Superior temporal gyrus (tissue), 1 donor: ENCODE results near the gene TRIM2.
"Not testable (repeated sequence)": the region's sequence is repeated elsewhere in the genome, so short reads cannot be mapped to it uniquely, and the experiment has no call there.

Experiments used
- DNase-seq: peaks from one replicate; pipeline ENCODE4 v3.0.0-alpha.2; 2016; ENCODE audit errors: extremely low spot score

Gene TRIM2

GRCh38 chr4:153189016-153189801 lies 15.0 kb upstream of the TRIM2 start:
- DNase-seq: no peak

GRCh38 chr4:153191795-153192363 lies 12.4 kb upstream of the TRIM2 start:
- no peak for DNase-seq

DNA sequence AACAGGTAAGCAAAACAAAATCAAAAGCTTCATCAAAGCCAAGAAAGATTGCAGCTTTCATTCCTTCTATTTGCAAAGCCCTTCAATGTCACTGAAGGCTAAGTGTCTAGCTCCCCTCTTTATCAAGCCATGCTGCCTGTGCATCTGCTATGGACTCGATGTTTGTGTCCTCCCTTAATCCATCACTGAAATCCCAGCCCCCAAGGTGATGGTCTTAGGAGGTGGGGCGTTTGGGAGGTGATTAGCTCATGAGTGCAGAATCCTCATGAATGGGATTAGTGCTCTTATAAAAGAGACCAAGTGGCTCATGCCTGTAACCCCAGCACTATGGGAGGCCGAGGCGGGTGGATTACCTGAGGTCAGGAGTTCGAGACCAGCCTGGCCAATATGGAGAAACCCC lies 6.9 kb upstream of the TRIM2 start:
- DNase-seq: no peak

GRCh38 chr4:153198719-153199118 lies 5.5 kb upstream of the TRIM2 start:
- DNase-seq: no peak

DNA sequence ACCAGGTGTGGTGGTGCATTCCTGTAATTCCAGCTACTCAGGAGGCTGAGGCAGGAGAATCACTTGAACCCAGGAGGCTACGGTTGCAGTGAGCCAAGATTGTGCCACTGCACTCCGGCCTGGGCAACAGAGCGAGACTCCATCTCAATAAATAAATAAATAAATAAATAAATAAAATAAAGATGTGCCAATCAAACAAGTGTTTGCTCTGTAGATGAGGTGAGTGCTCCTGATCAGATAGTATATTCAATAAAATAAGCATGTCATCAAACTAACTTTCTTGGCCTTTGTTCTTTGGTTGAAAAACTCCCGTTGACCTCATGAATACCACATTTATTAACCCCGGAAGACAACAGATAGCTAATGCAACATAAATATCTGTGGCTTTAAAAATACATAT lies 497 bp upstream of the TRIM2 start:
- DNase-seq: not testable (repeated sequence)

DNA sequence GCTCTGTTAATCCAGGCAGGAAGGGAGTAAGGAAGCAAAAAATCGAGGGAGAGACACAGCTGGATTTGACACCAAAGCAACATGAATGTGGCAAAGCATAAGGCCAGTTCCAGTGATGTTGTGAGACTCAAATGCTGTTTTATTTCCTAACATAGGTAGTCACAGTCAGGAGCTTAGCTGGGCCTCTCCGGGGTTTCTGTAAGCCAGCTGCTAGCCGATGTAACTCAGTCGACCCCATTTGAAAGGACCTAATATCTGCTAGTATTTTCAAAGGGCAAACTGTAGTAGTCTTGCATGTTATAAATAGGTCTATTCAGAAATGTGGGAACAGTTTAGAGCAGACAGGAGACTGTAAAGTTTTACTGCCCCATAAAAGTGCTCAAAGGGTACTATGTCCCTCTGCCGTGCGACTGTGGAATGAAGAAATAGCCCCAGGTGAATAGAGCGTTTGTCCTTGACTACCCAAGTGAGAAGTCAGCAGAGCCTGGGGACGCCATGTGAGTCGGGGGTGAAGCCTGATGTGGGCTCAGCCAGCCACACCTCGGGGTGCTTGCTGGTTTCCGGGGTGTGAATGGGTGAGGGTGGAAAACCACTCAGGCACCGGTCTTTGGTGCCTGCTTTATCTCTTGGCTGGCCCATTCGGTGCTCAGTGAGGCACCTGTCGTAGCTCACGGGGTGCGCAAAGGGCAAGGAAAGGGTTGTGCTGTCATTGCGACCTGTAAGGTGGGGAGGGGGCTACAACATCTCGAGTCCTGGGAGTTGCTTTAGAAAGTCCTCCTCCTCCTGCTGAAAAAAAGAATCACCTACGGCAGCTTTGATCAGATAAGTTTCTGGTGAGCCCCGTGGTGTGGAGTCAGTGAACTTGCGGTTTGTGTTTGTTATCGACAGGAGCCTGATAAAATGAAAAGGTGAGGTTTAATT lies 745 bp downstream of the TRIM2 start:
- no peak for DNase-seq

GRCh38 chr4:153205757-153206156 lies 1.5 kb downstream of the TRIM2 start:
- no peak for DNase-seq

DNA sequence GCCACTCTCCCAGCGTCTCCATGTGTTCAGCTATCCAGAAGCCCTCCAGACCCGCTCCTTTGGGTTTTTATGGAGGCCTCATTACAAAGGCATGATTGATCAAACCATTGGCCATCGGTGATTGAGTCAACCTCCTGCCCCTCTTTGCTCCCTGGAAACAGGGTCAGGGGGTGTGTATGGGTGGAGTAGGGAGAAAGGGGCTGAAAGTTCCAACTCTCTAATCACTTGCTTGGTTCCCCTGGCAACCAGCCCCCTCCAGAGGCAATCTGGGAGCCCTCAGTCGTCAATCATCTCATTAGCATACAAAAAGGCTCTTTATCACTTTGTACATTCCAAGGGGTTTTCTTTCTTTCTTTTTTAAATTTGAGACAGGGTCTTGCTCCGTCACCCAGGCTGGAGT lies 2.3 kb downstream of the TRIM2 start:
- DNase-seq: no peak

- DNase-seq: no peak
Measured at GRCh38 chr4:153207027-153207426, 2.8 kb downstream of the TRIM2 start.

GRCh38 chr4:153207567-153207966 lies 3.3 kb downstream of the TRIM2 start:
- peak; percentile 75 for DNase-seq

GRCh38 chr4:153209410-153209809 lies 5.2 kb downstream of the TRIM2 start:
- no peak for DNase-seq

DNA sequence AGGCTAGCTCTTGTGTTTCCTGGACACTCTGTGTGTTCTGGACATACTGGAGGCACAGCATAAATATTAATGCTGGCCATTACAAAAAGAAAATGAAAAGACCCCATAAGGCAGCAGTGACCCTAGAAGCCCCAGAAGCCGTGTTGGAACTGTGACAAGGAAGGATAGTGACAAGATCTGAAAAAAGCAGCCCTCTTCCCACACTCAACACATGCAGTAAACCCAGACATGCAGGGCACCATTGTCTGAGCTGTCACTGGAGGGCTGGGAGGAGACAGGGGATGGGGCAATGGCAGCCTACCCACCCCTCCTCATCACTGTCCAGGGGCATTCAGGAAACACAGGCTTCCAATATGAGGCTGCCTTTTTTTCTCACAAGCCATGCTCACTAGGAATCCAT lies 6.5 kb downstream of the TRIM2 start:
- no peak for DNase-seq

- DNase-seq: no peak
Measured at GRCh38 chr4:153211986-153212728, 7.9 kb downstream of the TRIM2 start.

DNA sequence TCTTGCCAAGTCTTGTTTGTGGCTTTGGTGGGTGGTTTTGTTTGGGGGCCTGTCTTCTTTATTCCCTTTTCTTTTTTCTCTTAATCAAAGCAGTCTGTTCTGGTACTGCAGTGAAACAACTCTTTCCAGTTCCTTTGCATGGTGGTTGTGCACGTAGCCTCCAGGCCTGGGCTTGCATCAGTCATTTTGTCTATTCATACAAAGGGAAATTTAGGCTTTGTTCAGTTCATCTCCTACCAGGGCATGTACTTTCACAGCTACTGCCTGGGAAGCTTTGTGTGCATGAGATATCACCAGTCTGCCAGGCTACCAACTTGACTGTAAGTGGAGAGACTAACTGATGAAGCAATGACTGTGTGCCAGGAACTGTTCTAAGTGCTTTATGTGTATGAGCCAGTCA lies 8.5 kb downstream of the TRIM2 start:
- DNase-seq: peak; percentile 60

DNA sequence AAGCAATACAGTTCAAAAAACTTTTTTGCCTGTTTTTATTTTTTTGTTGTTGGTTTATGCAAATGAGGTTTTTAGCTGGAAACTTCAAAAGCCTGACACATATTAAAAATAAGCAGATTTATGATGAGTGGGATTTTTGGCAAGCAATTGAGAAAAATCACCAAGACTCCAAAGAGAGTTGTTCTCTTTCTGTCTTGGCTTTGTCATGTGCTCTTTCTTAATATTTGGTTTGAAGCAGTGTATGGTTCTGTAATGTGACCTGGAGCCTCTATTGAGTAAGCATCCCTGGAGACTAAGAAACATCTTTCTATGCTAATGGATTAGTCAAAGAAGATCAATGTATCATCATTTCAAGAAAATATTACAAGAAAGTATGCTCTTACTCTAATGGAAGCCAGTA lies 11.7 kb downstream of the TRIM2 start:
- no peak for DNase-seq

DNA sequence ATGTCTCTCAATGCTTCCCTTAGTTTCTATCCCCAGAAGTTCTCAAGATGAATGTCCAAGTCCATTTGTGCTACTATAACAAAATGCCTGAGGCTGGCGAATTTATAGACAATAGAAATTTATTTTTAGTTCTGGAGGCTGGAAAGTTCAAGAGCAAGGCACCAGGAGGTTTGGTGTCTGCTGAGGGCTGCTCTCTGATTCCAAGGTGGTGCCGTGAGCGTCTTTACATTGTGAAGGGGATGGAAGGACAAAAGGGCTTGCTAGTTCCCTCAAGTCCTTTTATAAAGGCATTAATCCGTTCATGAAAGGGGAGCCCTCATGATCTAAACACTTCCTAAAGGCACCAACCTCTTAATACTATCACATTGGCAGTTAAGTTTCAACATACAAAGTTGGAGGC lies 12.3 kb downstream of the TRIM2 start:
- no peak for DNase-seq

DNA sequence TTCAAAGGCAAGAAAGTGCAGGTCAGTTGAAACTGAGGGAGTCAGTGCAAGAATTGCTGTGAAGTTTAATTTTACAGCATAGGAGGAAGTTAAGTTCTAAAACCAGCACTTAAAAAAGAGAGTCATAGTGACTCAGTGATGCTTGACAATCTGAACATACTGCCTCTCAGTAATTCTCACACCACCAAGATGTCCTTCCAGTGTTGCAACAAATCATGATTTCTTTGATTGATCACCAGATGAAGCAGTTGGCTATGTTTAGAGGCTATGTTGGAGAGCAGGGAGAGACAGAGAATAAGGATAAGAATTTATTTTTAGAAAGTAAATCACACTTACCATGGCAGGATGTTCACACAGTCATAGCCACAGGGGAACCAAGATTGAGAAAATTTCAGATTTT lies 13.2 kb downstream of the TRIM2 start:
- DNase-seq: no peak

DNA sequence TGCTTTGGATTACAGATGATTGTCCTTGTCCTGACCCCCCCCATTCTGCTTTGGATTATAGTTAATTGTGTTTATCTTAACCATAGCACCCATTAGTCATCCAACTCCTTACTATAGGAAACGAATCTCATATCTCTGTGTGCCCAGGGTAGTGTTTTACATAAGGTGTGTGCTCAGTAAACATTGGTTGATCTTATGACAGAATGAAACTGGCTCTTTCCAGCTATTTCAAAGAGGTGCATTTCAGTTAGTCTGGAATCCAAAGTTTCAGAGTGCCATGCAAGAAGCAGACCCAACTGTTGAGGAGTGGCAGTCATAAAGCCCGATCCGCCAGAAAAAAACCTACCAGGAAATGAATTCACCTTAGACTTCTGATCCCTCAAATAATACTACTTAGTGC lies 14.7 kb downstream of the TRIM2 start:
- no peak for DNase-seq

- DNase-seq: no peak
Measured at GRCh38 chr4:153220682-153221395, 16.6 kb downstream of the TRIM2 start.

DNA sequence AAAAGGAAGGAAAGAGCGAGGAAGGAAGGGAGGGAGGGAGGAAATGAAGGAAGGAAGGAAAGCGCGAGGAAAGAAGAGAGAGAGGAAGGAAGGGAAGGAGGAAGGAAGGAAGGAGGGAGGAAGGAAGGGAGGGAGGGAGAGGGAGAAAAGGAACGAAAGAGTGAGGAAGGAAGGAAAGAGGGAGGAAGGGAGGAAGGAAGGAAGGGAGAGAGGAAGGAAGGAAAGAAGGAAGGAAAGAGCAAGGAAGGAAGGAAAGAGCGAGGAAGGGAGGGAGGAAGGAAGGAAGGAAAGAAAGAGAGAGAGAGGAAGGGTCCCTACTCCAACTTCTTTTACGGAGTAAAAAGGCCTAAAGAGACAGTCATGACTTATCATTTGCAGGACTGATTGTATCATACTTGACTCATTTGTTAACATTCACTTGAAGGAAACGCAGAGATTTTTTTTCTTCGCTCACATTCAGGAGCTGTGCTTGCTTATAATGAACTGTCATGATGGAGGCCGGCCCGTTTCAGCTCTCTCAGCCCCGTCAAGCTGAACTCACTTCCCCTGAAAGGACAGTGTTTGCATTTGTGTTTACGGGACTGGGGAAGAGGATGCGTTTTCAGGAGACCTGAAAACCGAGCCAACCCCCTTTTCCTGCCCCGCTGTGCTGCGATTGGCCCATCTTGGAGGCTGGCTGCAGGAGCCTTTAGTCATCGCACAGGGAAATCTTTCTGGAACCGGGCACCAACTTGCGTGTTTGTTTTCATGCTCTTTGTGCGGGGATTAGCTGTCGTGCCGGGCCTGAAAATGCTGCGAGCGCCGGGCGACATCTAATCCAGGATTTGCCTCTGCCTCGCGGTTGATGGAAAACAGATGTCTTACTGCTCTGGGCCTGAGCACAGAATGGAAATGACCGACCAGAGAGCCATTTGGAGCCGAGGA lies 17.8 kb downstream of the TRIM2 start:
- DNase-seq: peak; percentile 68
